Mesenchymal stem cell (in vitro differentiated cells and primary cell): ENCODE results near the gene TLK1.
A peak's percentile ranks its signal among the peaks of the same experiment; 100 is the strongest.

Experiments used
- DNase-seq: peaks from one replicate; pipeline ENCODE4 v3.0.0-alpha.2; 2013
- H2AFZ ChIP-seq: one replicate; pipeline ENCODE4 v1.6.1; 2013; ENCODE audit warnings: low read depth, mild to moderate bottlenecking, control low read depth, inconsistent platforms, low read length, moderate library complexity
- H2AK5ac ChIP-seq: 2 replicates; pipeline ENCODE4 v1.6.1; 2013; ENCODE audit warnings: low read length, moderate library complexity, mild to moderate bottlenecking, inconsistent platforms; ENCODE audit not compliant: severe bottlenecking
- H2BK120ac ChIP-seq: one replicate; pipeline ENCODE4 v1.6.1; 2013; ENCODE audit warnings: low read depth, mild to moderate bottlenecking, inconsistent platforms, low read length, moderate library complexity
- H2BK12ac ChIP-seq, 2 experiments: one replicate each; pipeline ENCODE4 v1.6.1; 2013; ENCODE audit warnings: inconsistent platforms in 2 of 2, low read length in 2 of 2, mild to moderate bottlenecking in 2 of 2, moderate library complexity in 2 of 2, control low read depth in 1 of 2
- H2BK15ac ChIP-seq: one replicate; pipeline ENCODE4 v1.6.1; 2013; ENCODE audit warnings: mild to moderate bottlenecking, low read depth, inconsistent platforms; ENCODE audit not compliant: poor library complexity, severe bottlenecking
- H2BK5ac ChIP-seq: 2 replicates; pipeline ENCODE4 v1.6.1; 2013; ENCODE audit warnings: low read depth, mild to moderate bottlenecking, low read length, control low read depth, inconsistent platforms; ENCODE audit not compliant: poor library complexity, severe bottlenecking
- H3K14ac ChIP-seq, 2 experiments: one replicate each; pipeline ENCODE4 v1.6.1; 2013; ENCODE audit warnings: inconsistent platforms in 2 of 2, low read length in 2 of 2, control low read depth in 1 of 2, mild to moderate bottlenecking in 1 of 2, moderate library complexity in 1 of 2
- H3K18ac ChIP-seq, 2 experiments: one replicate each; pipeline ENCODE4 v1.6.1; 2013; ENCODE audit warnings: inconsistent platforms in 2 of 2, low read length in 2 of 2, control low read depth in 1 of 2, low read depth in 1 of 2, mild to moderate bottlenecking in 1 of 2
- H3K23ac ChIP-seq, 2 experiments: one replicate each; pipeline ENCODE4 v1.6.1; 2013; ENCODE audit warnings: inconsistent platforms in 2 of 2, low read length in 2 of 2, mild to moderate bottlenecking in 2 of 2, moderate library complexity in 2 of 2, control low read depth in 1 of 2
- H3K27ac ChIP-seq: 2 replicates; pipeline ENCODE4 v1.5.1; 2013; ENCODE audit warnings: mild to moderate bottlenecking, moderate library complexity, low read length, control low read depth, inconsistent platforms; ENCODE audit not compliant: poor library complexity, severe bottlenecking
- H3K27me3 ChIP-seq, 2 experiments: 2 replicates each; pipeline versions ENCODE4 v1.6.1 to v1.7.0; 2013; ENCODE audit warnings: low read length in 2 of 2, mild to moderate bottlenecking in 2 of 2, moderate library complexity in 2 of 2, control low read depth in 1 of 2, inconsistent platforms in 1 of 2; ENCODE audit not compliant: control insufficient read depth in 1 of 2, insufficient read depth in 1 of 2
- H3K36me3 ChIP-seq, 2 experiments: 2 replicates each; pipeline versions ENCODE4 v1.6.1 to v1.7.0; 2013; ENCODE audit warnings: low read length in 2 of 2, control low read depth in 1 of 2, inconsistent platforms in 1 of 2, low read depth in 1 of 2, mild to moderate bottlenecking in 1 of 2; ENCODE audit not compliant: insufficient read depth in 2 of 2, control insufficient read depth in 1 of 2
- H3K4ac ChIP-seq, 2 experiments: one replicate each; pipeline ENCODE4 v1.6.1; 2013; ENCODE audit warnings: inconsistent platforms in 2 of 2, low read length in 2 of 2, mild to moderate bottlenecking in 2 of 2, moderate library complexity in 2 of 2, control low read depth in 1 of 2, low read depth in 1 of 2
- H3K4me1 ChIP-seq: 2 replicates; pipeline ENCODE4 v1.6.1; 2013; ENCODE audit warnings: low read depth, low read length, control low read depth; ENCODE audit not compliant: control insufficient read depth, insufficient read depth
- H3K4me2 ChIP-seq: 2 replicates; pipeline ENCODE4 v1.6.1; 2013; ENCODE audit warnings: low read length, mild to moderate bottlenecking, inconsistent platforms; ENCODE audit not compliant: poor library complexity, severe bottlenecking
- H3K4me3 ChIP-seq, 2 experiments: 2 replicates each; pipeline versions ENCODE4 v1.5.1 to v1.7.0; 2013; ENCODE audit warnings: low read length in 2 of 2, mild to moderate bottlenecking in 2 of 2, control low read depth in 1 of 2, low read depth in 1 of 2; ENCODE audit not compliant: insufficient read depth in 1 of 2
- H3K79me1 ChIP-seq: replicated peaks from 2 replicates; pipeline ENCODE4 v1.6.1; 2013; ENCODE audit warnings: mild to moderate bottlenecking, control low read depth, low read length, inconsistent platforms; ENCODE audit not compliant: poor library complexity, severe bottlenecking
- H3K9ac ChIP-seq: 2 replicates; pipeline ENCODE4 v1.7.0; 2013; ENCODE audit warnings: mild to moderate bottlenecking, low read length, moderate library complexity
- H3K9me3 ChIP-seq: 2 replicates; pipeline ENCODE4 v1.7.0; 2013; ENCODE audit warnings: mild to moderate bottlenecking, low read length; ENCODE audit not compliant: control insufficient read depth
- H4K8ac ChIP-seq: one replicate; pipeline ENCODE4 v1.6.1; 2013; ENCODE audit warnings: inconsistent platforms, mild to moderate bottlenecking, low read length, moderate library complexity
- H4K91ac ChIP-seq: one replicate; pipeline ENCODE4 v1.6.1; 2013; ENCODE audit warnings: mild to moderate bottlenecking, low read length, inconsistent platforms
- WGBS: methylation state at CpG from one replicate; pipeline ENCODE4 v1.1.7; 2013; ENCODE audit warnings: mixed read lengths; 5-methylcytosine and 5-hydroxymethylcytosine counted together

TLK1 gene

GRCh38 chr2:171013851-171014250 is 146.8 kb downstream of the TLK1 start:
- Histone ChIP-seq H3K18ac (no peak overlapping the region), H3K4me1 (no peaks in the 10 kb centered on the region), H3K79me1 (peaks cover 16% of the 10 kb centered on the region), H3K14ac (no peak overlapping the region), H2BK15ac (no peak overlapping the region), H2BK120ac (no peak overlapping the region), H3K27ac (no peak overlapping the region), H3K9ac (no peak overlapping the region), H4K91ac (no peak overlapping the region), H3K36me3 (peaks cover 14 to 59% of the 10 kb centered on the region in 2 experiments), H3K4me2 (no peak overlapping the region), H2AK5ac (no peak overlapping the region), H2BK12ac (no peak overlapping the region), H3K4ac (no peak overlapping the region), H3K9me3 (no peaks in the 10 kb centered on the region), H4K8ac (no peak overlapping the region), H3K4me3 (no peak overlapping the region), H2AFZ (no peak overlapping the region), H3K27me3 (no peaks in the 10 kb centered on the region), H2BK5ac (no peak overlapping the region), H3K23ac (no peak overlapping the region)
- WGBS: no CpG with 5 or more reads among the region's 1 CpG
- no peak for DNase-seq

DNA sequence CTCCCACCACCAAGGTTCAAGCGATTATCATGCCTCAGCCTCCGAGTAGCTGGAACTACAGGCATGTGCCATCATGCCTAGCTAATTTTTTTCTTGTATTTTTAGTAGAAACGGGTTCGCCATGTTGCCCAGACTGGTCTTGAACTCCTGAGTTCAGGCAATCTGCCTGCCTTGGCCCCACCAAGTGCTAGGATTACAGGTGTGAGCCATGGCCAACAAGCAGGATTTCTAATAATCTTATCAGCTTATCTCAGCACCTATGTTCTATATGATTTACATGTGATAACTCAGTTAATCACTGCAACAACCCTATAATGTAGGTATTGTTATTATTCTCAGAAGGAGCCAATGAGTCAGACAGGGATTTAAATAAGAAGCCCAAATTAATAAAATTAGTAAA is 151.3 kb downstream of the TLK1 start:
- H3K9ac ChIP-seq: no peak overlapping the region
- H3K4ac ChIP-seq: no peak overlapping the region
- no peak overlapping the region for H3K27ac ChIP-seq
- WGBS: 98% methylated on average over 4 of the region's 4 CpGs
- H4K91ac ChIP-seq: no peak overlapping the region
- no peak overlapping the region for H3K14ac ChIP-seq
- H3K9me3 ChIP-seq: no peaks in the 10 kb centered on the region
- H3K4me2 ChIP-seq: no peak overlapping the region
- H2BK5ac ChIP-seq: no peak overlapping the region
- H2BK15ac ChIP-seq: no peak overlapping the region
- peaks cover 5% of the 10 kb centered on the region for H3K79me1 ChIP-seq
- no peak for DNase-seq
- H2BK12ac ChIP-seq: no peak overlapping the region
- no peaks in the 10 kb centered on the region for H3K27me3 ChIP-seq
- no peak overlapping the region for H2AK5ac ChIP-seq
- H2BK120ac ChIP-seq: no peak overlapping the region
- H3K36me3 ChIP-seq: peaks cover 14 to 80% of the 10 kb centered on the region in 2 experiments
- no peak overlapping the region for H3K18ac ChIP-seq
- no peak overlapping the region for H4K8ac ChIP-seq
- no peak overlapping the region for H3K23ac ChIP-seq
- H3K4me1 ChIP-seq: no peaks in the 10 kb centered on the region
- no peak overlapping the region for H2AFZ ChIP-seq
- H3K4me3 ChIP-seq: no peak overlapping the region

DNA sequence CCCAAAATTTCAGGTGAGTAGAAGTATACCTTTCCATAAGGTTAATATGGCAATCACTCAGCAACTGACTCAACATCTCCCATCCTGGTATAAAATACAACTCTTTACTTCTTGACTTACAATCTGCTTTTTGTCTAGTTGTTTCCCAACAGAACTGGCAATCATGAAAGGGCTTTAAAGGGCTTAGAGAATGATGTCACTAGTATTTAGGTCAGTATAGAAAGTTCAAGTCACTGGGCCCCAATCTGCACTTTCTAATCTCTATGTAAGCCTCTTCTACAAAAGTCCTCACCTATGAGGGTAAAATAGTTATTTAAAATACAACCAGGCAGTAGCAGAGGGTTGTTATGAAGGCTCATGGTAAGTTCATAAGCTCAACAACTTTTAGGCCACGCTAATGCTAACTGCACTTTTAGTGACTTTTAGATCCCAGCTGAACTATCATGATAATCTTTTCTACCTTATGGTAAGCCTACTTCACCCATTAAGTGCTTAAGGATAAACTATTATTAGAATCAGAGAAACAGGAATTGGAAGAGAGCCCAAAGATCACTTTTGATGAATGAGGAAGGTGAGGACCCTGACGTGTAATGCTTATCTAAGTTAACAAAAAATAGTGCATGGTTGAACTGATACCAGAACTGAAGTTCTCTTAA is 152.0 kb downstream of the TLK1 start:
- Histone ChIP-seq H3K79me1 (peaks cover 5% of the 10 kb centered on the region), H3K4me2 (no peak overlapping the region), H3K4ac (no peak overlapping the region), H3K4me1 (no peaks in the 10 kb centered on the region), H3K4me3 (no peak overlapping the region), H3K36me3 (peaks cover 16 to 79% of the 10 kb centered on the region in 2 experiments), H3K9me3 (no peaks in the 10 kb centered on the region), H2BK5ac (no peak overlapping the region), H4K91ac (no peak overlapping the region), H2BK15ac (no peak overlapping the region), H4K8ac (no peak overlapping the region), H3K23ac (no peak overlapping the region), H3K14ac (no peak overlapping the region), H3K9ac (no peak overlapping the region), H3K18ac (no peak overlapping the region), H2BK120ac (no peak overlapping the region), H2BK12ac (no peak overlapping the region), H2AFZ (no peak overlapping the region), H3K27ac (no peak overlapping the region), H2AK5ac (no peak overlapping the region), H3K27me3 (no peaks in the 10 kb centered on the region)
- 100% methylated on average over 1 of the region's 2 CpGs for WGBS
- DNase-seq: peak; percentile 10

GRCh38 chr2:171004833-171005232 is 155.9 kb downstream of the TLK1 start:
- H3K14ac ChIP-seq: no peak overlapping the region
- H3K4me2 ChIP-seq: no peak overlapping the region
- WGBS: 100% methylated on average over 1 of the region's 2 CpGs
- no peak for DNase-seq
- no peaks in the 10 kb centered on the region for H3K9me3 ChIP-seq
- no peak overlapping the region for H2BK120ac ChIP-seq
- H3K4ac ChIP-seq: no peak overlapping the region
- no peak overlapping the region for H3K4me3 ChIP-seq
- no peak overlapping the region for H2BK12ac ChIP-seq
- no peak overlapping the region for H3K18ac ChIP-seq
- no peak overlapping the region for H2AFZ ChIP-seq
- no peak overlapping the region for H4K91ac ChIP-seq
- H2BK5ac ChIP-seq: no peak overlapping the region
- H3K79me1 ChIP-seq: peaks cover 3% of the 10 kb centered on the region
- no peak overlapping the region for H2BK15ac ChIP-seq
- H3K36me3 ChIP-seq: peaks cover 24 to 83% of the 10 kb centered on the region in 2 experiments
- no peak overlapping the region for H4K8ac ChIP-seq
- H3K23ac ChIP-seq: no peak overlapping the region
- H3K27me3 ChIP-seq: no peaks in the 10 kb centered on the region
- no peak overlapping the region for H3K9ac ChIP-seq
- no peak overlapping the region for H3K27ac ChIP-seq
- no peak overlapping the region for H2AK5ac ChIP-seq
- H3K4me1 ChIP-seq: no peaks in the 10 kb centered on the region
